C4-2B (cell line): ENCODE data around the gene CCDC201.
A peak's percentile ranks its signal among the peaks of the same experiment; 100 is the strongest.
"Not testable (repeated sequence)": the region's sequence is repeated elsewhere in the genome, so short reads cannot be mapped to it uniquely, and the experiment has no call there.

Experiments
- H3K27ac ChIP-seq: fragments of 450-650 bp; 2 replicates; pipeline ENCODE4 v1.5.1; 2017
- CTCF ChIP-seq: fragments of 450-650 bp; conservative IDR thresholded peaks from 2 replicates; pipeline ENCODE4 v1.5.1; 2017; ENCODE audit warnings: mild to moderate bottlenecking
- ZFX ChIP-seq: fragments of 450-650 bp; IDR thresholded peaks from 2 replicates; pipeline ENCODE4 v1.6.1; 2017

The CCDC201 gene

GRCh38 chr7:45872116-45873034 is 507 bp downstream of the CCDC201 start:
- TF ChIP-seq ZFX (no peak), CTCF (peak; percentile 88)
- no peak overlapping the region for H3K27ac ChIP-seq

DNA sequence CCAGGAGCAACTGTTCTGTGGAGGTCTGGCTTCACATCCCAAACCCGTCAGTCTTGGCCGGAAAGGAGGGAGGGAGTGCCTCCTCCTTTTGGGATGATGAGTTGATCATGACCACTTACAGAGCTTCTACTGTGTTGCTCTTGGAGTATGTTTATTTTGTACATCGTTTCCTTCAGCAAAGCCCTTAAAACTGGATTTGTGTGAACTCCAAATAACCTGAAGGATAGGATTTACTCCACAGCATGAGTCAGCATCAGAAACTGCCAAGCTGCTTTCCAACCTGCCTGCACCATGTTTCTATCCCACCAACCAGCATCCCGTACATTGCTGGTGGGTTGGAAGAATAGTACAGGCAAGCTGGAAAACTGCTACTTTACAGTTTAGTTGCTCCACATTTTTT is 3.5 kb downstream of the CCDC201 start:
- no peak overlapping the region for H3K27ac ChIP-seq
- TF ChIP-seq ZFX (no peak), CTCF (no peak)

DNA sequence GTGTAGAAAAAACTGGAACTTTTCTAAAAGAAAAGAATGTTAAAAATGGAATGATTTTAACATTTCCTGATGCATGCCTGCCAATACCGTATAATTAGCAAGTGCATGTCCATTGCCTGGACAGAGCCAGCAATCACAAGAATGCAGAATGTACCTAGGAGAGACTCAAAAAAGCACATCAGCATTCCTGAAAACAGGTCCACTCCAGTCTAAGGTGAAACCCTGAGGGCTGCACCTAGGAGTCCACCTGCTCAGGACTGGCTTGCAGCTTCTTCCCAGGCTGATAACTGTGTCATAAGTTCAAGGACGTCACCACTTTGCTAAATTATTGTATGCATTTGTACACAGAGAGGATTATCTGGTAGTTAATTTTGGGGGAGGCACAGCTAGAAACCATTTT is 5.4 kb downstream of the CCDC201 start:
- H3K27ac ChIP-seq, result no peak overlapping the region
- TF ChIP-seq ZFX (no peak), CTCF (no peak)

GRCh38 chr7:45865594-45866410 is 7.1 kb downstream of the CCDC201 start:
- no peak overlapping the region for H3K27ac ChIP-seq
- TF ChIP-seq ZFX, result no peak
- TF ChIP-seq CTCF, result no peak

DNA sequence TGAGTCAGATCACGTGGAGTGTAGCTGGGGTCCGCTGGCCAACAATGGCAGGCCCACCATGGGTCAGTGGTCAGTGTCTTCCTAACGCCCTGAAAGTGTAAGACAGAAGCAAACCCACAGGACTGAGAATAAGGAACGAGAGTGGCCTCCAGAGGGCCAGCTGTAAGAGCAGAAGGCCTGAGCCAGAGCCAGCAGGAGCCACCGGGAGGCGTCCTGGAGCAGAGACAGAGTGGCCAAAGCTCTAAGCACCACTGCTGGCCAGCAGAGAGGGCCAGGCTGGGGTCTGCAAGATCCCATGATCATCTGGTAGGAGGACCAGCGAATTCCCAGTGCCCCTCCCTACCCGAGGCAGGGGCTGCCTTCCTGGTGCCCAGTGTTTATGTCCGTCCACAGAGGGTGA is 9.2 kb downstream of the CCDC201 start:
- H3K27ac ChIP-seq, result no peak overlapping the region
- TF ChIP-seq CTCF (peak; percentile 11; the same call in 1 of the 2 replicates), ZFX (no peak)

DNA sequence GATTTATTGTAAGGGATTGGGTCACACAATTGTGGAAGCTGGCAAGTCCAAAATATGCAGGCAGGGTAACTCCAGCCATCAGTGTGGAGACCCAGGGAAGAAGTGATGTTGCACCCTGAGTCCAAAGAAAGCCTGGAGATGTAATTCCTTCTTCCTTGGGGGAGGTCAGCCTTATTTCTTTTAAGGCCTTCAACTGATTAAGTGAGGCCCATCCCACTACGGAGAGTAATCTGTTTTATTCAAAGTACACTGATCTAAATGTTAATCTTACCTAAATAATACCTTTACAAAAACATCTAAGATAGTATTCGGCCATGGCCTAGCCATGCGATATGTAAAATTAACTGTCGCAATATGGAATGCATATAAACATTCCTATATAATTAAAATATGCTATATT is 16.0 kb downstream of the CCDC201 start:
- not testable (repeated sequence) for H3K27ac ChIP-seq

DNA sequence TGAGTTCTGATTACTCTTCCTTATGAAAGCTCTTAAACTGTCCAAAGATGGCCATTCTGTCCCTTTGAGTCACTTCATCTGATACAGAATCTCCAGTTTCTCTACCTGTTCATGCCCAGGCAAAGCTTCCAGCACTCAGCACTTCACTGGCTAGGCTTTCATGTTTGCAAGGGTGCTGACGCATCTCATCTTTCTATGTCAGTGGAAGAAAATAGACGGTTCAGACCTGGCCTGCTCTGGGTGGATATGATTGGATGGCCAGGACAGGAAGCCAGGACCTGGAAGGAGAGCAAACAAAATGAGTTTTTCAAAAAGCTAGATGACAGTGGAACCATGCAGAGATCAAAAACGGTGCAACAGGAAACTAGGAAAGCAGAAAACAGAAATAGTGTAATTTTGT is 17.2 kb downstream of the CCDC201 start:
- H3K27ac ChIP-seq, result not testable (repeated sequence)

GRCh38 chr7:45853491-45853890 is 19.4 kb downstream of the CCDC201 start:
- not testable (repeated sequence) for H3K27ac ChIP-seq

GRCh38 chr7:45852984-45853383 is 19.9 kb downstream of the CCDC201 start:
- not testable (repeated sequence) for H3K27ac ChIP-seq

GRCh38 chr7:45848734-45849133 is 24.1 kb downstream of the CCDC201 start:
- H3K27ac ChIP-seq, result not testable (repeated sequence)

- not testable (repeated sequence) for H3K27ac ChIP-seq
Measured at GRCh38 chr7:45846536-45846935, 26.3 kb downstream of the CCDC201 start.

GRCh38 chr7:45841926-45842717 is 30.8 kb downstream of the CCDC201 start:
- H3K27ac ChIP-seq, result not testable (repeated sequence)

DNA sequence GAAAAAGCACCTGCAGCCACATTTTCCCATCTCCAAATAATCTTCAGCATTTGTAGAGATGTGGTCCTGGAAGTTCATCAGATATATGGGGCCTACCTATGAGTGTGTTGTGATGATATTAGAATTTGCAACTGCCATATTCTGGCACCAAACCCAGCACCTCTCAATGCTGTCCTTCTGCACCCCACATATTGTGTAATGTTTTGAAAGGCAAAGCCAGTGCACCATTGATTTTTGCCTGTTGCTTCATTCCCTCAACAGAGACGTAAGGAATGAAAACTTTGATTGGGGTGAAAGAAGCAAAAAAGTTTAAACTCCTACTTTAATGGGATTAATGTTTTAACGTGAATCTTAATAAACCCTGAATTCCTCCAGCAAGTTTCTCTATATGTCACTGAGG is 34.0 kb downstream of the CCDC201 start:
- not testable (repeated sequence) for H3K27ac ChIP-seq
